Medulla oblongata (tissue), 1 donor: ENCODE results near the gene UMODL1.

ENCODE experiments used
- DNase-seq: peaks from one replicate; pipeline ENCODE4 v3.0.0-alpha.2; 2015; ENCODE audit errors: extremely low spot score

Gene UMODL1

GRCh38 chr21:42079008-42079938 lies 8.2 kb downstream of the UMODL1 start:
- no peak for DNase-seq

GRCh38 chr21:42079939-42080787 lies 9.0 kb downstream of the UMODL1 start:
- no peak for DNase-seq

- no peak for DNase-seq
These were observed 9.6 kb downstream of the UMODL1 start for GRCh38 chr21:42080788-42081083.

GRCh38 chr21:42081138-42081537 lies 10.0 kb downstream of the UMODL1 start:
- peak; percentile 63 for DNase-seq

GRCh38 chr21:42081931-42082381 lies 10.8 kb downstream of the UMODL1 start:
- DNase-seq: peak; percentile 38

- no peak for DNase-seq
These were observed 11.6 kb downstream of the UMODL1 start for GRCh38 chr21:42082501-42083360.

GRCh38 chr21:42083361-42083690 lies 12.2 kb downstream of the UMODL1 start:
- DNase-seq: no peak

- no peak for DNase-seq
These were observed 13.0 kb downstream of the UMODL1 start for GRCh38 chr21:42084079-42084478.

GRCh38 chr21:42085246-42086077 lies 14.3 kb downstream of the UMODL1 start:
- DNase-seq: no peak

- no peak for DNase-seq
These were observed 15.9 kb downstream of the UMODL1 start for GRCh38 chr21:42086969-42087368.

GRCh38 chr21:42088148-42088547 lies 17.0 kb downstream of the UMODL1 start:
- no peak for DNase-seq

GRCh38 chr21:42088658-42089057 lies 17.5 kb downstream of the UMODL1 start:
- no peak for DNase-seq

- no peak for DNase-seq
These were observed 18.0 kb downstream of the UMODL1 start for GRCh38 chr21:42089093-42089631.

GRCh38 chr21:42089665-42090310 lies 18.7 kb downstream of the UMODL1 start:
- DNase-seq: no peak

- DNase-seq: no peak
These were observed 20.9 kb downstream of the UMODL1 start for GRCh38 chr21:42091899-42092508.

GRCh38 chr21:42092771-42093170 lies 21.7 kb downstream of the UMODL1 start:
- no peak for DNase-seq

- DNase-seq: no peak
These were observed 22.1 kb downstream of the UMODL1 start for GRCh38 chr21:42093186-42093585.

- DNase-seq: peak; percentile 46
These were observed 22.9 kb downstream of the UMODL1 start for GRCh38 chr21:42093991-42094421.

GRCh38 chr21:42094811-42095210 lies 23.7 kb downstream of the UMODL1 start:
- no peak for DNase-seq

GRCh38 chr21:42095581-42095980 lies 24.5 kb downstream of the UMODL1 start:
- DNase-seq: no peak
